Stimulated activated effector memory CD8-positive, alpha-beta T cell treated with anti-CD3 and anti-CD28 coated beads, Interleukin-12 subunit alpha, Interleukin-12 subunit beta, amount 100 ng/mL, for 72 hours (primary cell): Measurements from ENCODE around the gene LZTR1.

Experiments
- ATAC-seq: fragments of 150-1000 bp; cut with Tn5 transposase; 2 replicates; pipeline ENCODE4 v1.10.0; 2021
- DNase-seq, 2 donors: peaks; one replicate each; pipeline ENCODE4 v3.0.0; 2021 to 2022; ENCODE audit warnings: low spot score in 2 of 2
- H3K27ac Mint-ChIP-seq: one replicate; pipeline ENCODE4 v1.8.0; 2022; ENCODE audit warnings: mild to moderate bottlenecking, mixed read lengths
- H3K36me3 Mint-ChIP-seq: one replicate; pipeline ENCODE4 v1.8.0; 2022; ENCODE audit warnings: mild to moderate bottlenecking, mixed read lengths
- H3K4me1 Mint-ChIP-seq: one replicate; pipeline ENCODE4 v1.8.0; 2022; ENCODE audit warnings: mixed read lengths
- H3K4me3 Mint-ChIP-seq: one replicate; pipeline ENCODE4 v1.8.0; 2022; ENCODE audit warnings: mild to moderate bottlenecking, mixed read lengths
- H3K9me3 Mint-ChIP-seq: one replicate; pipeline ENCODE4 v1.8.0; 2022; ENCODE audit warnings: mixed read lengths

The LZTR1 gene

GRCh38 chr22:20980938-20981722, 967 bp upstream of the LZTR1 start:
- H3K4me3 Mint-ChIP-seq: peak overlapping the region; percentile 96
- H3K9me3 Mint-ChIP-seq: peaks cover 2% of the 10 kb centered on the region
- peak overlapping the region; percentile 94 for H3K27ac Mint-ChIP-seq
- H3K36me3 Mint-ChIP-seq: peaks cover 29% of the 10 kb centered on the region
- no peak for DNase-seq
- ATAC-seq: no peak
- H3K4me1 Mint-ChIP-seq: peaks cover 50% of the 10 kb centered on the region

DNA sequence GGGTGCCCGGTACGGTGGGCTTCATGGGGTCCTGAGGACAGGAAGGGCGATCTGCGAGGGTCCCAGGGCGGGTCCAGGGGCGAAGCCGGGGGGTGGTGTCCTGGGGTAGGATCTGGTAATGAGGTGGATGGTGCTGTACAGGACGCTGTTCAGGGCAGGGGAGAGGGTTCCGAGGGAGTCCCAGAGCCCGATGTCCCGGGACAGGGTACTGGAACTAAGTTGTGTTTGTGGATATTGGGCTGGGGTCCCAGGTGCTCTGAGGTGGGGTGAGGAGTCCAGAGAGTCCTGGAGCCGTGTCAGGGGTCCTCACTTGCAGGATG, 426 bp downstream of the LZTR1 start:
- peaks cover 43% of the 10 kb centered on the region for H3K36me3 Mint-ChIP-seq
- no peak for DNase-seq
- H3K4me1 Mint-ChIP-seq: peaks cover 50% of the 10 kb centered on the region
- peak overlapping the region; percentile 96 for H3K4me3 Mint-ChIP-seq
- peak; percentile 19 for ATAC-seq
- H3K27ac Mint-ChIP-seq: peak overlapping the region; percentile 94
- H3K9me3 Mint-ChIP-seq: peaks cover 2% of the 10 kb centered on the region

DNA sequence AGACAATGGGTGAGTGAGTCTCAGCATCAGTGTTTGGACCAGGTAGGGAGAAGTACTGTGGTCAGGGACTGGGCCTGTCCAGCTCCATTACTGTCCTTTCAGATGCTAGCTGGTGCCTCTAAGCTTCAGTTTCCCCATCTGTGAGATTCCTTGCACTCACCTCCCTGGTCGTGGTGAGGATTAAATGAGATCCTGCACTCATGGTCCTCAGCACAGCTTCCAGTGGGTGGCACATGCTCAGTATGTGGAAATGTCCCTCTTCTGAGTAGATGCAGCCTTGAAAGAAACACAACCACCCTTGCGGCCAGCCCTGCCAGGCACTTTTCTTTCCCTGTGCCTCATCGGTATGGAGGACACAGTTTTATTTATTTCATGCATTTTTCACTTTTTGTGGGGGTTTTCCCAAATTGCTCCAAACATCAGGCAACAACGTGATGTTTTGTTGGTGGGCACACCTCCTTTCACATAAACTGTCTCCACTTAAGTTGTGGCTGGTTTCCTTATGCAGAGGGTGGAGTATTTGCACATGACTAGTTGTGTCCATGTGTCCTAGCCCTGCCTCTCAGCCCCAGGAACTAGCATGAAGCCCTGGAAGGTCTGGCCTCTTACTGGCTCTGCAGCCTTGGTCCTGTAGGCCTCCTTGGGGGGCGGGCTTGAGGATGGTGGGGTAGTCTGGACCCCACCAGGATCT, 1.1 kb downstream of the LZTR1 start:
- DNase-seq: no peak
- Mint-ChIP-seq H3K9me3 (peaks cover 2% of the 10 kb centered on the region), H3K4me3 (peak overlapping the region; percentile 96), H3K27ac (peak overlapping the region; percentile 94), H3K4me1 (peaks cover 50% of the 10 kb centered on the region), H3K36me3 (peaks cover 50% of the 10 kb centered on the region)
- no peak for ATAC-seq

DNA sequence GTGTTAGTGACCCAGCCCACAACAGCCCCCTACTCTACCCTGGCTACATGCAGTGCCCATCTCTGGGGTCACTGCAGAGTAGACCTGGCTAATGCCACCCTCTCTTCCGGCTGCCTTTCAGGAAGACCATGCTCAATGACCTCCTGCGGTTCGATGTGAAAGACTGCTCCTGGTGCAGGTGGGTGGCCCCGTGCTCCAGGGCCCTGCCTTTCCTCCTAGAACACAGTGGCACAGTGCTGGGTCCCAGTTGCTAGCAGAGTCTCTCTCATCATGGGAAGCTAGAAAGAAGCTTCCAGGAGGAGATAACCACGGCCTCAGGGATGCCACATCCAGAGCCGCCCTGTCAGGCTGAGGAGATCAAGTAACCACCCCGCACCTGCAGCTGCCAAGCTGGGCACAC, 3.6 kb downstream of the LZTR1 start:
- H3K36me3 Mint-ChIP-seq: peaks cover 51% of the 10 kb centered on the region

DNA sequence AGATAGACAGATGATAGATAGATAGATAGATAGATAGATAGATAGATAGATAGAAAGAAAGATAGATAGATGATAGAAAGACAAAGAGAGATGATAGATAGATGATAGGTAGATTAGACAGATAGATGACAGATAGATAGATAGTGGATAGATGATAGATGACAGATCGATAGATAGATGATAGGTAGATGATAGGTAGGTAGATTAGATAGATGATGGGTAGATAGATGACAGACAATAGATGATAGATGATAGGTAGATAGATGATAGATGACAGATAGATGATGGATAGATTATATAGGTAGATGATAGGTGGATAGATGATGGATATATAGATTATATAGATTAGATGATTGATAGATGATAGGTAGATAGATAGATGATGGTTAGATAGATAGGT, 4.3 kb downstream of the LZTR1 start:
- ATAC-seq: no peak
- H3K36me3 Mint-ChIP-seq: peaks cover 51% of the 10 kb centered on the region
- H3K4me3 Mint-ChIP-seq: no peak overlapping the region

More for the DNA sequence above, 3.6 kb downstream of the LZTR1 start:
- H3K9me3 Mint-ChIP-seq: no peaks in the 10 kb centered on the region
- DNase-seq (no peak), ATAC-seq (no peak)
- peaks cover 29% of the 10 kb centered on the region for H3K4me1 Mint-ChIP-seq
- no peak overlapping the region for H3K4me3 Mint-ChIP-seq
- no peak overlapping the region for H3K27ac Mint-ChIP-seq

GRCh38 chr22:20987375-20987774, 5.3 kb downstream of the LZTR1 start:
- ATAC-seq: no peak
- Mint-ChIP-seq H3K9me3 (no peaks in the 10 kb centered on the region), H3K4me1 (peaks cover 17% of the 10 kb centered on the region)

More for the DNA sequence above, 4.3 kb downstream of the LZTR1 start:
- DNase-seq: no peak
- H3K27ac Mint-ChIP-seq: no peak overlapping the region
- H3K4me1 Mint-ChIP-seq: peaks cover 23% of the 10 kb centered on the region
- no peaks in the 10 kb centered on the region for H3K9me3 Mint-ChIP-seq

GRCh38 chr22:20988573-20989322, 6.7 kb downstream of the LZTR1 start:
- no peak for ATAC-seq

More at GRCh38 chr22:20987375-20987774, 5.3 kb downstream of the LZTR1 start:
- Mint-ChIP-seq H3K27ac (peak overlapping the region; percentile 48), H3K4me3 (no peak overlapping the region), H3K36me3 (peaks cover 56% of the 10 kb centered on the region)
- DNase-seq: no peak

GRCh38 chr22:20989323-20990138, 7.4 kb downstream of the LZTR1 start:
- H3K27ac Mint-ChIP-seq: peak overlapping the region; percentile 40
- ATAC-seq: no peak
- no peak for DNase-seq
- no peaks in the 10 kb centered on the region for H3K4me1 Mint-ChIP-seq
- peaks cover 46% of the 10 kb centered on the region for H3K36me3 Mint-ChIP-seq
- H3K4me3 Mint-ChIP-seq: no peak overlapping the region
- H3K9me3 Mint-ChIP-seq: no peaks in the 10 kb centered on the region

More at GRCh38 chr22:20988573-20989322, 6.7 kb downstream of the LZTR1 start:
- no peak overlapping the region for H3K4me3 Mint-ChIP-seq
- H3K36me3 Mint-ChIP-seq: peaks cover 52% of the 10 kb centered on the region
- no peak for DNase-seq
- H3K27ac Mint-ChIP-seq: peak overlapping the region; percentile 40
- peaks cover 5% of the 10 kb centered on the region for H3K4me1 Mint-ChIP-seq
- no peaks in the 10 kb centered on the region for H3K9me3 Mint-ChIP-seq

DNA sequence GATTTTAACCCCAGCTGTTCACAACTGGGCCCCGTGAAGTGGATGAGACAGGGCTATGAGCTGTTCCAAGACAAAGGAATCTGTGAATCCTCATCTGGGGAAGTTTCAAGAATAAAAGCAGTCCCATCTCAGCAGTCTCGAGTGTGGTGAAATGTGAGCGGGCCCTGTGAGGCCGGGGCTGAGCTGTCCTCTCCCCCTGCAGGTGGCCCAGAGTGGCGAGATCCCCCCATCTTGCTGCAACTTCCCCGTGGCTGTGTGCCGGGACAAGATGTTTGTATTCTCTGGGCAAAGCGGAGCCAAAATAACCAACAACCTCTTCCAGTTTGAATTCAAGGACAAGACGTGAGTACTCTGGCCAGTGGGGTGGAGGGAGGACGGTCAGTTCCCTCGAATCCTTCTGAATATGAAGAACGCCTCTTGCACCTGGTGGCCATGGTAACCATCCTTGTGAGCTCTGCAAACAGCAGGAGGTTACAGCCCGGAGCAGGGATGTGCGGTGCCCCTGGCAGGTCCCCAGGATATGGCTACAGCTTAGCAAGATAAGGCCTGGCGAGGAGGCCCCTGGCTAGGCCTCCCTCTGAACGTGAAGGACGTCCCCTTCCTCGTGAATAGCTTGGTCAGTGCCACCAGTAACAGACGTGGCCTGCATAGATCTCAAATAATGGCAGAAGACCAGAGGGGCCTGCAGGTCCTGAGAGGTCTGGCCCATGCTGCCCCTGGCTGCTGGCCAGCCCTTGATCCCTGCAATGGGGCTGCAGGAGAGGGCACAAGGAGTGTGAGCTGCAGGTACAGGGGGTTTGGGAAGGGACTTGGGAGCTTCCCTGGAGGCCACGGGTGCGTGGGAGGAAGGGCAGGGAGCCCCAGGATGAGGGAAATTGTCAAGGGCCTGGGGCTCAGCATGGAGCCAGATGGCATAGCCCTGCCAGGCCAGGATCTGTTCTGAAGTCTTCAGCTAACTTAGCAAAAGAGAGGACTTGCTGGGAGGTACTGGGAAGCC, 8.4 kb downstream of the LZTR1 start:
- DNase-seq: no peak
- peak overlapping the region; percentile 12 for H3K27ac Mint-ChIP-seq
- no peaks in the 10 kb centered on the region for H3K4me1 Mint-ChIP-seq
- peaks cover 50% of the 10 kb centered on the region for H3K36me3 Mint-ChIP-seq
- no peak overlapping the region for H3K4me3 Mint-ChIP-seq
- no peaks in the 10 kb centered on the region for H3K9me3 Mint-ChIP-seq
- no peak for ATAC-seq

- H3K27ac Mint-ChIP-seq: peak overlapping the region; percentile 12
- no peak for ATAC-seq
- no peaks in the 10 kb centered on the region for H3K4me1 Mint-ChIP-seq
- H3K36me3 Mint-ChIP-seq: peaks cover 41% of the 10 kb centered on the region
- DNase-seq: no peak
- no peaks in the 10 kb centered on the region for H3K9me3 Mint-ChIP-seq
- no peak overlapping the region for H3K4me3 Mint-ChIP-seq
These were observed 9.4 kb downstream of the LZTR1 start for GRCh38 chr22:20991252-20992055.

- peaks cover 35% of the 10 kb centered on the region for H3K36me3 Mint-ChIP-seq
- no peaks in the 10 kb centered on the region for H3K4me1 Mint-ChIP-seq
- no peak overlapping the region for H3K27ac Mint-ChIP-seq
- ATAC-seq (no peak), DNase-seq (no peak)
- H3K9me3 Mint-ChIP-seq: no peaks in the 10 kb centered on the region
- H3K4me3 Mint-ChIP-seq: no peak overlapping the region
These were observed 10.0 kb downstream of the LZTR1 start for GRCh38 chr22:20992056-20992442.

- DNase-seq (no peak), ATAC-seq (no peak)
- Mint-ChIP-seq H3K9me3 (no peaks in the 10 kb centered on the region), H3K27ac (no peak overlapping the region), H3K36me3 (peaks cover 29% of the 10 kb centered on the region), H3K4me1 (no peaks in the 10 kb centered on the region), H3K4me3 (no peak overlapping the region)
These were observed 10.6 kb downstream of the LZTR1 start for GRCh38 chr22:20992456-20993303.
